Activated CD4-positive, alpha-beta T cell treated with anti-CD3 and anti-CD28 coated beads, Interleukin-2, amount 50 U/mL, for 16 hours (primary cell): ENCODE measurements around the gene TRRAP.
"Not testable (repeated sequence)": the region's sequence is repeated elsewhere in the genome, so short reads cannot be mapped to it uniquely, and the experiment has no call there.

ENCODE experiments used
- DNase-seq: peaks from one replicate; pipeline ENCODE4 v3.0.0-alpha.2; 2020

Gene TRRAP

GRCh38 chr7:98866765-98867164 lies 11.6 kb upstream of the TRRAP start:
- no peak for DNase-seq

- no peak for DNase-seq
These were observed 9.9 kb upstream of the TRRAP start for GRCh38 chr7:98868450-98868849.

DNA sequence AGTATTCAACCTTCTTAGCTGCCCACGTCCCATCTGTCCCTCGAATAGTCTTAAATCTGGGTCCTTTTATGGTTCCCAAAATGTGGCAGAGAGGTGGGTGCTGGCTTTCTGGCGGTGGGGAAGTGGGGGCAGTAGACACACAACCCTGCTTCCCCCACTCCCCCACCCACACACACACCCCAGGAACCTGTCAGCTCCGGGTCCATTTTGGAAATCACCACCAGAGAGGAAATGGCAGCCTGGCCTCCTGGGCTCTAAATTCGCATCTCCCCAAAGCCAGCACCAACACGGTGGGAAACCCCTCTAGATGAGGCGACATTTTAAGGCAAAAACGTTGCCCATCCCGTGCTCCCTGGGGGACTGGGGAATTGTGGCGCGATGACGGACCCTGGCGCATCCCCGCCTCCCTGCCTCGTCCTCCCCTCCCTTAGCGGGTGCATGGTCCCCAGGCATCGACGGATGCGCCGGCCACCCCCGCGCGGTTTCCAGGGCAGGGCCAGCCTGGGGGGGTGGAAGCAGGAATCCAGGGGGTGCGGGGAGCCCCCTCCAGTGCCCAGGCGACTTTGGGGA lies 9.2 kb upstream of the TRRAP start:
- no peak for DNase-seq

- no peak for DNase-seq
These were observed 8.7 kb upstream of the TRRAP start, which contains the start of gene TMEM130 for GRCh38 chr7:98869597-98870120. Gene TMEM130 (minus strand): TSS chr7:98870014. CDS start chr7:98869861, 153 bp downstream.

- DNase-seq, result peak; percentile 55
These were observed 8.1 kb upstream of the TRRAP start for GRCh38 chr7:98870121-98870651.

DNA sequence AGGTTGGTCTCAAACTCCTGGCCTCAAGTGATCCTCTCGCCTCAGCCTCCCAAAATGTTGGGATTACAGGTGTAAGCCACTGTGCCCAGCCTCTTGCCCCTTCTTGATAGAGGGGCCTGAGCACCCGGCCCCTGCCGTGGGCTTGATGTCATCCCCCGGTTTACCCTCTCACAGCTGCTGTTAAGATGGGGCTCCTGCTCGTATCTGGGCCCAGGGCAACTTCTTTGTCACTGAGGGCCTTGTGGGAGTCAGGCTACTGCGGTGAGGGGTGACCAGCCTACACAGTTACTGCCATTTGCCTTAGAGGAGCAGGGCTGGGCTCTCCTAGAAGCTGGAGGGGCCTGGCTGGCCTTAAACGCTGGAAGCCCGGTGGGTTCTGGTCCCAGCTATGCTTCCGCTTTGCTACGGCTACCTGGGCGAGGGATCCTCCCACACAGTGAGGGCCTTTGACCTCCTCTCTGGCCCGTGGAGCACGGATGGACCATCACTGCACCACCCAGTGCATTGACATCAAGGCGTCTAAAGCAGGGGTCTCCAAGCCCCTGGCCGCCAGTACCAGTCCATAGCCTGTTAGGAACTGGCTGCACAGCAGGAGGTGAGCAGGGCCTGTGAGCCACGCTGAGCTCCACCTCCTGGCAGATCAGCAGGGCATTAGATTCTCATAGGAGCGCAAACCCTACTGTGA lies 7.4 kb upstream of the TRRAP start:
- DNase-seq, result no peak

DNA sequence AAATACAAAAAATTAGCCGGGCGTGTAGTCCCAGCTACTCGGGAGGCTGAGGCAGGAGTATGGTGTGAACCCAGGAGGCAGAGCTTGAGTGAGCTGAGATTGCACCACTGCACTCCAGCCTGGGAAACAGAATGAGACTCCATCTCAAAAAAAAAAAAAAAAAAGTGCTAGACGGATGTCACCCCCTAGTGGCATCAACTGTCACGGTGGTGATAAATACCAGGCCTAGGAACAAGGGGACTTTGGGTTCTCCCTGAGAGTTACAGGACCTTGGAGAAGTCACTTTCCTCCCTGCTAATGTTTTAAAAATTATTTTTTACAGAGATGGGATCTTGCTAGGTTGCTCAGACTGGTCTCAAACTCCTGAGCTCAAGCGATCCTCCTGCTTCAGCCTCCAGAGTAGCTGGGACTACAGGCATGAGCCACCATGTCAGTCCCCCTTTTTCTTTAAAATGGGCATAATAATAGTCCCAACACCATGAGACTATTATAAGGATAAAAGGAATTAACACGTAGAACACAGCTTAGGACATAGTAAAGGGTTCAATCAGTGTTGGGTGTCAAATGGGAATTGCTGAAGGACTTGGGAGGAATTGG lies 5.9 kb upstream of the TRRAP start:
- peak; percentile 30 for DNase-seq

GRCh38 chr7:98873610-98874009 lies 4.7 kb upstream of the TRRAP start:
- not testable (repeated sequence) for DNase-seq

DNA sequence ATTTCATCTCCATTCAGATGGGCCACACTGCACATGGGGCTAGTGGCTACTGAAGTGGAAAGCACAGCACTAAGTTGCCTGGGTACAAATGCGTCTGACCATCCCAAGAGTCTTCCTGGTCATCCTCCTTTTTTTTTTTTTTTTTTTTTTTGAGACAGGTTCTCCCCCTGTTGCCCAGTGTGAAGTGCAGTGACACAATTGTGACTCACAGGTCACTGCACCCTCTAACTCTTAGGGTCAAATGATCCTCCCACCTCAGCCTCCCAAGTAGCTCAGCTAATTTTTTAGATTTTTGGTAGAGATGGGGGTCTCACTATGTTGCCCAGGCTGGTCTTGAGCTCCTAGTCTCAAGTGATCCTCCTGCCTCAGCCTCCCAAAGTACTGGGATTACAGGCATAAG lies 3.4 kb upstream of the TRRAP start:
- no peak for DNase-seq

DNA sequence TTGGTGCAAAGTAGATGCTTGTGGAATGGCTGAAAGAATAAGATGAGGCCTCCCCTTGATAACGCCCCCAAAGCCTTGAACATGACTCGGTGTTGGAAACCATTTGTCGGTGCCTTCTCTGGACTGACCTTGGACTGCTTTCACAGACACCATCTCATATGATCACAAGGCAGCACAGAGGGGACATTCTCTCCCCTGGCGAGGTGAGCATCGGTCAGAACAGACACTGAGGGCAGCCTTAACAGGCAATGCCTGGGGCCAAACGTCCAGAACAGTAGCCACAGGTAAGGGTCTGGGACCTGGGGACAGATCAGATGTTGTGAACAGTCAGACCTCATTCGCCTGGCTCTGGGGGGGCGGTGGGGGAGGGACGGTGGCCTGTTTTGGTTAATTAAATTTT lies 2.8 kb upstream of the TRRAP start:
- no peak for DNase-seq

DNA sequence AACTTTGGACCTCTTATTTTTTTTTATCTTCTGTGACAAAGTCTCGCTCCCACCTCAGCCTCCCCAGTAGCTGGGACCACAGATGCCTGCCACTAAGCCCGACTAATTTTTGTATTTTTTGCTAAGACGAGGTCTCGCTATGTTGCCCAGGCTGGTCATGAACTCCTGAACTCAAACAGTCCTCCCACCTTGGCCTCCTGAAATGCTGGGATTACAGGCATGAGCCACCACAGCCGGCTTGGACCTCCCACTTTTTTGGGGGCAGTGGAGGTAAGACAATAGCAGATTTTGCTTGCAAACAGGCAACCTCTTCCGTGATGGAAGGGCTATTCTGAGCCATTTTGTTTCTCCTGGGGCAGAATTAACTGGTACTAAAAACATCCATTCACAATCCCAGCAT lies 1.2 kb upstream of the TRRAP start:
- no peak for DNase-seq

DNA sequence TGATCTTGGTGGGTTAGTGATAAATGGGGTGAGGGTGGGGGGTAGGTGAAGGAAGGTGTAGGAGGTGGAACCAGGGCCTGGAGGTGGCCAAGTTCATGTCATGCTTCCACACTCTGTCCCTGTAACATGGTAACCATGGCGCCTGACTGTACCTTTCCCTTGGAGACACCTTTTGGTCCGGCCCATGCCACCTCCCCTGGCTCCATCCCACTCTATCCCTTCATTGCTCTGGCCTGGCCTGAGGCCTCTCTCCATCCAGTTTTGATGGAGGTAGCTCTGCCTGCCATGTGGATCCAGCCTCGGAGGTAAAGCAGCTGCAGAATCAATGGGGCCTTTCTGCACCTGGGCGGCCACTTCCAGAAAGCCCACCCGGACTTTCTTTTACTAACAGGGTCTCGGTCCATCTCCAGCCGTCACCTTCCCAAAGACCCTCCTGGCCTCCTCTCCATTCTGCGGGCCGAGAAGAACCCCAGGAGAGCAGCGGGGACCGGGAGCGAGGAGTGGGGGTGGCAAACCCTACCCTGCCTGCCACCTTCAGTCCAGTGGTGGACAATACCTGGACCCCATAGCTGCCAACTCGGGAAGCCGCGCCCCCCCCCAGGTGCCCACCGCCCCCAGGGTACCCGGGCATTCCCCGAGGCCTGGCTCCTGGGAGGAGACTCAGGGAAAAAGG lies 504 bp upstream of the TRRAP start:
- DNase-seq, result no peak

DNA sequence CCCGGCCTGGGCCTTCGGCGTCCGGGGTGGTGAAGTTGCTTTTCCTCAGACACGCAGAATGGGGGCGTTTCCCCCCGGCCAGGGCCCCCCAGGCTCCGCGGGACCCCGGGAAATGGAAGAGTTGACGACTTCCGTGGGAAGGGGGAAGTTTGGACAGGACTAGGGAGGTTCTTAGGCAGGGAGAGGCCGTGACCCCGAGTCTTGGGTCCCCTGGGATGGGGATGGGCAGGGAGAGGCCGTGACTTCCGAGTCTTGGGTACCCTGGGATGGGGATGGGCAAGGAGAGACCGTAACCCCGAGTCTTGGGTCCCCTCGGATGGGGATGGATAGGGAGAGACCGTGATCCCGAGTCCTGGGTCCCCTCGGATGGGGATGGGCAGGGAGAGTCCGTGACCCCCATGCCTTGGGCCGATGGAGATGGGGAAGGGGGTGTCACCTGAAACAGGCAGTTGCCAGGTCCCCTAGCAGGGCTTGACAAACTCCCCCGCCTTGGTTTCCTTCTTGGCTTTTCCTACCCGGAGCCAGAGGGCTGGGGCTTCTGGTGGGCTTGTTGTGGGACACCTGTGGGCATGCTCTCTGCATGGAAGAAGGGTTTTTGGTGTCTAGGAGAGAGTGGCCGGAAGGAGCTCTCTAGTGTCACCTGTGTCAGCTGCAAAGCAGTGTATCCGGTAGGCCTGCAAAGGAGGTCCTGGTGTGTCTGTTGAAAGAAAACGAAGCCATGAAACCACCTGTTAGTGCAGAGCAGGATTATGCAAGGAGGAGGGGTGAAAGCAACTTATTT lies 1.1 kb downstream of the TRRAP start:
- DNase-seq, result peak; percentile 83

- DNase-seq, result no peak
These were observed 1.6 kb downstream of the TRRAP start for GRCh38 chr7:98879979-98880315.

DNA sequence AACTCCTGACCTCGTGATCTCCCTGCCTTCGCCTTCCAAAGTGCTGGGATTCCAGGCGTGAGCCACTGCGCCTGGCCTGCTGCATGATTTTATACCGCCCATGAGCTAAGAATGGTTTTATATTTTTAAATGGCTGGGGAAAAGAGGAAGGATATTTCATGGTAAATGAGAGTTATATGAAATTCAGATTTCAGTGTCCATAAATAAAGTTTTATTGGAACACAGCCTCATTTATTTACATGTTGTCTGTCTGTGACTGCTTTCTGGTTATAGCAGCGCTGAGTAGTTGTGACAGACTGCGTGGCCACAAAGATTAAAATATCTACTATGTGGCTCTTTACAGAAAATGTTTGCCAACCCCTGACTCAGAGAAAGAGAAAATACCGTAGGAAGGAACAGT lies 2.2 kb downstream of the TRRAP start:
- DNase-seq, result no peak

DNA sequence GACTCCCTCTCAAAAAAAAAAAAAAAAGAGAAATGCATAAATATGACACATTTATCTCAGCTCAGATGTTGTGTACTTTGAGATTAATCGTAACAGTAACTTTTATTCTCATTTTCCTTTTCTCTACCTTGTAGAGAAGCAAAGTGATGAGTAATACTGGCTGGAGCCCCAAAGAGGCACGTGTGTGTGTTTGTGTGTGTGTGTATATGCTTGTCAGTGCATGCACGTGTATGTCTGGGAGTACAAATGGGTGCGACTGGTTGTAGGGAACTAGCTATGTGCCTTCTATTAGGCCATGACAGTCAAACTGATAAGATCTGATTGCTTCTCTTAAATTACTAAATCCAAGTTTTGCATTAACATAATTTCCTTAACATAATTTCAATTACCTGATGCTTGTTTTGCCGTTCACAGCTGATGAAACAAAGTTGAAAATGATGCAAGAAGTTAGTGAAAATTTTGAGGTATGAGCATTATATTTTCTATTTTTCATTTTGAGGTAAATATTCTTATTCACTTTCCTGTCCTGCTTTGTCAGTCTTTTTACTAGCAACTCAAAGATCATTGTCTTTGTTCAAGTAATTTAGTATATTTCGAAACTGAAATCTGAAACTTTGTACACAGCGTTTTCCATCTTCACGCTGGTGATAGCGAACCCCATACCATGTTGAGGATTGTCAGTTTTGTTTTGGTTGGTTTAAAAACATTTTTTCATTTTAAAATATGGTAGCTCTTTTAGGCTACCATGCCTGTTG lies 3.4 kb downstream of the TRRAP start:
- peak; percentile 29 for DNase-seq

DNA sequence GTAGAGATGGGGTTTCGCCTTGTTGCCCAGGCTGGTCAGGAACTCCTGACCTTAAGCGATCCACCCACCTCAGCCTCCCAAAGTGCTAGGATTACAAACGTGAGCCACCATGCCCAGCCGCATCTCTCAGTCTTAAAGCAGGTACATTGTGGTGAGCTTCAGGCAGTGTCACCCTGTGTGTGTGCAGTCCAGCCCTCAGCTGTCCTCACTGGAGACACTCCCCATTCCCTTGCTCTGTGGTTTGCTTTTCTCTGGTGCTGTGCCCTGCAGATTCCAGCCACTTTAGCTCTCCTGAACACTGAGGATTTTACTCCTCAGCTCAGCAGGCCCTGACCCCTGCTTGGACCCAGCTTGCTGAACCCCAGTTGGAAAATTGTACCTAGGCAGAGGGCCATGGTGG lies 6.1 kb downstream of the TRRAP start:
- DNase-seq, result no peak

GRCh38 chr7:98887038-98887437 lies 8.7 kb downstream of the TRRAP start:
- no peak for DNase-seq

- DNase-seq, result no peak
These were observed 14.3 kb downstream of the TRRAP start for GRCh38 chr7:98892609-98893008.

GRCh38 chr7:98899816-98900215 lies 21.5 kb downstream of the TRRAP start:
- no peak for DNase-seq

DNA sequence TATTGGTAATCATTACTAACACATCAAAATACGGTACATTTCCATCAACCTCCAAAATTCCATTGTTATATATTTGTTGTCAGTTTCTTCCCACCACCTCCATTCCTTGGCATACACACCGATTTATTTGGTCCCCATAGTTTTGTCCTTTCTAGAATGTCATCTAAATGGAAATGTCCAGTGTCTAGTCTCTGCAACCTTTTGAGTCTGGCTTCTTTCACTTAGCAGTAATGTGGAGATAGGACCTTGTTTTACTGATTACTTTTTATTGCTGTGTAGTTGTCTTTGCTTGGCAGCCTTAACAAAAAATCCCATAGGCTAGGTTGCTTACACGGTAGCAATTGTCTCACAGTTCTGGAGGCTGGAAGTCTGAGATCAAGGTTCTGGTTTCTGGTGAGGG lies 22.5 kb downstream of the TRRAP start:
- DNase-seq, result no peak

- DNase-seq, result no peak
These were observed 24.2 kb downstream of the TRRAP start for GRCh38 chr7:98902523-98902922.
